Suprapubic skin (tissue), 3 donors: Measurements from ENCODE around the gene ARMCX6.
"Not testable (repeated sequence)": the region's sequence is repeated elsewhere in the genome, so short reads cannot be mapped to it uniquely, and the experiment has no call there.

ENCODE experiments used
- EP300 ChIP-seq: sonication (generic); formaldehyde crosslinking; IDR thresholded peaks from one replicate; pipeline ENCODE4 v1.6.1; 2017; ENCODE audit warnings: antibody characterized with exemption
- POLR2A ChIP-seq, 2 donors: fragments of 450-650 bp; IDR thresholded peaks; one replicate each; pipeline ENCODE4 v1.6.1; 2017; ENCODE audit warnings: antibody characterized with exemption in 2 of 2, mild to moderate bottlenecking in 2 of 2, moderate library complexity in 2 of 2
- TF ChIP-seq, protein P1 (sequence below), 2 donors: fragments of 200-600 bp in 1 of 2; fragments of 450-650 bp in 1 of 2; sonication (generic) in 1 of 2; IDR thresholded peaks; one replicate each; pipeline ENCODE4 v1.5.1; 2016 to 2019; ENCODE audit warnings: antibody characterized with exemption in 2 of 2, mild to moderate bottlenecking in 1 of 2, moderate library complexity in 1 of 2

DNA sequence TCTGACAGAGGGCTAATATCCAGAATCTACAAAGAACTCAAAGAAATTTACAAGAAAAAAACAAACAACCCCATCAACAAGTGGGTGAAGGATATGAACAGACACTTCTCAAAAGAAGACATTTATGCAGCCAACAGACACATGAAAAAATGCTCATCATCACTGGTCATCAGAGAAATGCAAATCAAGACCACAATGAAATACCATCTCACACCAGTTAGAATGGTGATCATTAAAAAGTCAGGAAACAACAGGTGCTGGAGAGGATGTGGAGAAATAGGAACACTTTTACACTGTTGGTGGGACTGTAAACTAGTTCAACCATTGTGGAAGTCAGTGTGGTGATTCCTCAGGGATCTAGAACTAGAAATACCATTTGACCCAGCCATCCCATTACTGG is 29.9 kb upstream of the ARMCX6 start:
- TF ChIP-seq, protein P1, sequence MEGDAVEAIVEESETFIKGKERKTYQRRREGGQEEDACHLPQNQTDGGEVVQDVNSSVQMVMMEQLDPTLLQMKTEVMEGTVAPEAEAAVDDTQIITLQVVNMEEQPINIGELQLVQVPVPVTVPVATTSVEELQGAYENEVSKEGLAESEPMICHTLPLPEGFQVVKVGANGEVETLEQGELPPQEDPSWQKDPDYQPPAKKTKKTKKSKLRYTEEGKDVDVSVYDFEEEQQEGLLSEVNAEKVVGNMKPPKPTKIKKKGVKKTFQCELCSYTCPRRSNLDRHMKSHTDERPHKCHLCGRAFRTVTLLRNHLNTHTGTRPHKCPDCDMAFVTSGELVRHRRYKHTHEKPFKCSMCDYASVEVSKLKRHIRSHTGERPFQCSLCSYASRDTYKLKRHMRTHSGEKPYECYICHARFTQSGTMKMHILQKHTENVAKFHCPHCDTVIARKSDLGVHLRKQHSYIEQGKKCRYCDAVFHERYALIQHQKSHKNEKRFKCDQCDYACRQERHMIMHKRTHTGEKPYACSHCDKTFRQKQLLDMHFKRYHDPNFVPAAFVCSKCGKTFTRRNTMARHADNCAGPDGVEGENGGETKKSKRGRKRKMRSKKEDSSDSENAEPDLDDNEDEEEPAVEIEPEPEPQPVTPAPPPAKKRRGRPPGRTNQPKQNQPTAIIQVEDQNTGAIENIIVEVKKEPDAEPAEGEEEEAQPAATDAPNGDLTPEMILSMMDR (IDR thresholded peaks at IDR 0.05), result not testable (repeated sequence)
- not testable (repeated sequence) for TF ChIP-seq POLR2A (IDR thresholded peaks at IDR 0.05); EP300
